H9 (cell line): Measurements from ENCODE around the gene FAM43A. TPM values are rescaled to one million over a fixed set of nuclear protein-coding genes. Genes with fewer than 3 reads are reported as not detected.

Source experiments
- DNase-seq: peaks from one replicate; pipeline ENCODE4 v3.0.0-alpha.2; 2017
- H2AFZ ChIP-seq: one replicate; pipeline ENCODE4 v1.6.1; 2013; ENCODE audit warnings: mild to moderate bottlenecking, low read length, control low read depth, moderate library complexity
- H2AK5ac ChIP-seq: 2 replicates; pipeline ENCODE4 v1.6.1; 2013; ENCODE audit warnings: low read length, control low read depth, mixed read lengths; ENCODE audit not compliant: insufficient read length
- H2BK120ac ChIP-seq: one replicate; pipeline ENCODE4 v1.6.1; 2013; ENCODE audit warnings: low read depth, mild to moderate bottlenecking, low read length, control low read depth, inconsistent platforms; ENCODE audit not compliant: poor library complexity, severe bottlenecking
- H2BK12ac ChIP-seq: 2 replicates; pipeline ENCODE4 v1.6.1; 2013; ENCODE audit warnings: low read length, control low read depth, mixed read lengths, low read depth; ENCODE audit not compliant: insufficient read length
- H2BK15ac ChIP-seq: 2 replicates; pipeline ENCODE4 v1.6.1; 2013; ENCODE audit warnings: low read depth, low read length, control low read depth
- H2BK20ac ChIP-seq: one replicate; pipeline ENCODE4 v1.6.1; 2013; ENCODE audit warnings: low read depth, mild to moderate bottlenecking, low read length, control low read depth, inconsistent platforms; ENCODE audit not compliant: poor library complexity, severe bottlenecking
- H2BK5ac ChIP-seq: 2 replicates; pipeline ENCODE4 v1.6.1; 2013; ENCODE audit warnings: low read length, control low read depth, mixed read lengths; ENCODE audit not compliant: insufficient read length
- H3K14ac ChIP-seq: 2 replicates; pipeline ENCODE4 v1.6.1; 2013; ENCODE audit warnings: low read length, control low read depth; ENCODE audit not compliant: insufficient read depth
- H3K18ac ChIP-seq: 2 replicates; pipeline ENCODE4 v1.6.1; 2013; ENCODE audit warnings: low read depth, mild to moderate bottlenecking, mixed read lengths, low read length, control low read depth; ENCODE audit not compliant: insufficient read length
- H3K23ac ChIP-seq: 2 replicates; pipeline ENCODE4 v1.6.1; 2013; ENCODE audit warnings: low read length, control low read depth, mixed read lengths, low read depth; ENCODE audit not compliant: insufficient read length
- H3K23me2 ChIP-seq: 2 replicates; pipeline ENCODE4 v1.6.1; 2013; ENCODE audit warnings: low read depth, mild to moderate bottlenecking, mixed read lengths, low read length, control low read depth; ENCODE audit not compliant: insufficient read length, poor library complexity, severe bottlenecking
- H3K27ac ChIP-seq: 2 replicates; pipeline ENCODE4 v1.5.1; 2013; ENCODE audit warnings: low read length, control low read depth, mixed read lengths, low read depth; ENCODE audit not compliant: insufficient read length
- H3K27me3 ChIP-seq: 2 replicates; pipeline ENCODE4 v1.6.1; 2013; ENCODE audit warnings: low read length, control low read depth, inconsistent platforms; ENCODE audit not compliant: insufficient read depth
- H3K4ac ChIP-seq: 2 replicates; pipeline ENCODE4 v1.6.1; 2013; ENCODE audit warnings: low read depth, mild to moderate bottlenecking, control low read depth, inconsistent platforms, low read length, moderate library complexity
- H3K4me1 ChIP-seq: 2 replicates; pipeline ENCODE4 v1.6.1; 2013; ENCODE audit warnings: low read length, control low read depth, inconsistent platforms; ENCODE audit not compliant: insufficient read depth
- H3K4me2 ChIP-seq: 2 replicates; pipeline ENCODE4 v1.6.1; 2013; ENCODE audit warnings: low read length, control low read depth, mixed read lengths; ENCODE audit not compliant: insufficient read length, insufficient read depth
- H3K56ac ChIP-seq: 2 replicates; pipeline ENCODE4 v1.6.1; 2013; ENCODE audit warnings: low read depth, mild to moderate bottlenecking, mixed read lengths, low read length, control low read depth; ENCODE audit not compliant: insufficient read length
- H3K79me1 ChIP-seq: 2 replicates; pipeline ENCODE4 v1.6.1; 2013; ENCODE audit warnings: low read depth, mild to moderate bottlenecking, moderate library complexity, low read length, control low read depth, inconsistent platforms; ENCODE audit not compliant: insufficient read depth, poor library complexity, severe bottlenecking
- H3K79me2 ChIP-seq: 2 replicates; pipeline ENCODE4 v1.6.1; 2013; ENCODE audit warnings: low read length, control low read depth, inconsistent platforms; ENCODE audit not compliant: insufficient read depth
- H3K9ac ChIP-seq: 2 replicates; pipeline ENCODE4 v1.6.1; 2013; ENCODE audit warnings: low read length, control low read depth, mixed read lengths; ENCODE audit not compliant: insufficient read length; ENCODE audit errors: extremely low read depth
- H3K9me3 ChIP-seq: one replicate; pipeline ENCODE4 v1.6.1; 2013; ENCODE audit warnings: low read depth, low read length, inconsistent platforms; ENCODE audit not compliant: control insufficient read depth
- H3T11ph ChIP-seq: one replicate; pipeline ENCODE4 v1.6.1; 2013; ENCODE audit warnings: mild to moderate bottlenecking, low read length, control low read depth, inconsistent platforms
- H4K20me1 ChIP-seq: one replicate; pipeline ENCODE4 v1.6.1; 2013; ENCODE audit not compliant: control insufficient read depth, insufficient read length, insufficient read depth
- H4K5ac ChIP-seq: 2 replicates; pipeline ENCODE4 v1.6.1; 2013; ENCODE audit warnings: low read depth, mild to moderate bottlenecking, mixed read lengths, low read length, control low read depth; ENCODE audit not compliant: insufficient read length
- H4K8ac ChIP-seq: replicated peaks from 2 replicates; pipeline ENCODE4 v1.6.1; 2013; ENCODE audit warnings: low read length, control low read depth, mixed read lengths, low read depth; ENCODE audit not compliant: insufficient read length
- H4K91ac ChIP-seq: 2 replicates; pipeline ENCODE4 v1.6.1; 2013; ENCODE audit warnings: low read depth, mild to moderate bottlenecking, moderate library complexity, mixed read lengths, low read length, control low read depth; ENCODE audit not compliant: insufficient read length
- H3K27ac Mint-ChIP-seq, 3 experiments: 2 replicates in 2 of 3; 3 replicates in 1 of 3; pipeline ENCODE4 v1.8.0; 2020 to 2021; ENCODE audit warnings: mixed read lengths in 3 of 3, mild to moderate bottlenecking in 1 of 3, moderate library complexity in 1 of 3
- H3K27me3 Mint-ChIP-seq: 2 replicates; pipeline ENCODE4 v1.8.0; 2021; ENCODE audit warnings: low read depth, mild to moderate bottlenecking, moderate library complexity, mixed read lengths
- H3K36me3 Mint-ChIP-seq, 3 experiments: 2 replicates in 2 of 3; 3 replicates in 1 of 3; pipeline ENCODE4 v1.8.0; 2020 to 2021; ENCODE audit warnings: low read depth in 3 of 3, mixed read lengths in 3 of 3; ENCODE audit not compliant: insufficient read depth in 1 of 3
- H3K4me1 Mint-ChIP-seq, 2 experiments: 2 replicates each; pipeline ENCODE4 v1.8.0; 2020; ENCODE audit warnings: mixed read lengths in 2 of 2
- H3K4me3 Mint-ChIP-seq, 2 experiments: 2 replicates in 1 of 2; 3 replicates in 1 of 2; pipeline ENCODE4 v1.8.0; 2020 to 2021; ENCODE audit warnings: mild to moderate bottlenecking in 2 of 2, mixed read lengths in 2 of 2, moderate library complexity in 1 of 2
- H3K9me3 Mint-ChIP-seq, 2 experiments: 2 replicates in 1 of 2; 3 replicates in 1 of 2; pipeline ENCODE4 v1.8.0; 2020; ENCODE audit warnings: mild to moderate bottlenecking in 2 of 2, mixed read lengths in 2 of 2, moderate library complexity in 1 of 2
- WGBS: extraction: QIAGEN DNeasy Blood & Tissue Kit; methylation state at CpG from one replicate; pipeline ENCODE4 v1.1.7; 2013; ENCODE audit warnings: missing lambda C conversion rate, low lambda C conversion rate, mixed read lengths; ENCODE audit not compliant: insufficient read length; ENCODE audit errors: extremely low coverage; 5-methylcytosine and 5-hydroxymethylcytosine counted together
- total RNA-seq: library from RNA; stranded (reverse); gene quantifications from 2 replicates; pipeline ENCODE4 v1.2.1, GENCODE V29; 2021
- TF ChIP-seq, protein P1 (sequence below): fragments of 200-600 bp; sonication (generic); conservative IDR thresholded peaks from 3 replicates; pipeline ENCODE4 v1.8.0; 2021; ENCODE audit warnings: antibody characterized with exemption, mild to moderate bottlenecking

The FAM43A gene
- total RNA-seq, 1 experiment from 2014 or later, result 2.7 TPM

DNA sequence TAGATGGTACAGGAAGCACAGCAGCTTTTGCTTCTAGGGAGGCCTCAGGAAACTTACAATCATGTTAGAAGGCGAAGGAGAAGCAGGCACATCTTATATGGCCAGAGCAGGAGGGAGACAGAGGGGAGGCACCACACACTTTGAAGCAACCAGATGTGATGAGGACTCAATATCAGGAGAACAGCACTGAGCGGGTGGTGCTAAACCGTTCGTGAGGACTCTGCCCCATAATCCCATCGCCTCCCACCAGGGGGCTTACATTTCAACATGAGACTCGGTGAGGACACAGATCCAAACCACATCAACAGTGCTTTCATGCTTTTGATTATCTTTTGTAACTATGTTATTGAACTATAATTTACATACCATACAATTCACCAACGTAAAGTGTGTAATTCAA lies 44.9 kb upstream of the FAM43A start:
- Histone ChIP-seq H2BK5ac (no peak overlapping the region), H3K27ac (no peak overlapping the region), H3K14ac (no peak overlapping the region), H3K4me1 (no peaks in the 10 kb centered on the region), H2AFZ (no peak overlapping the region), H3K56ac (no peak overlapping the region), H3K18ac (no peak overlapping the region), H2BK12ac (no peak overlapping the region), H4K20me1 (no peaks in the 10 kb centered on the region), H3K23me2 (no peaks in the 10 kb centered on the region), H3K27me3 (no peaks in the 10 kb centered on the region), H4K8ac (no peak overlapping the region), H2BK120ac (no peak overlapping the region), H2BK15ac (no peak overlapping the region), H3K4ac (no peak overlapping the region), H4K5ac (no peak overlapping the region), H3K79me1 (no peaks in the 10 kb centered on the region), H3K23ac (no peak overlapping the region), H4K91ac (no peak overlapping the region), H3K79me2 (no peaks in the 10 kb centered on the region), H2AK5ac (no peak overlapping the region), H3T11ph (no peak overlapping the region), H3K9ac (no peak overlapping the region), H2BK20ac (no peak overlapping the region), H3K9me3 (no peaks in the 10 kb centered on the region), H3K4me2 (no peak overlapping the region)
- no peak overlapping the region for H3K4me3 Mint-ChIP-seq
- WGBS, result no CpG with 5 or more reads among the region's 7 CpGs
- TF ChIP-seq, protein P1, sequence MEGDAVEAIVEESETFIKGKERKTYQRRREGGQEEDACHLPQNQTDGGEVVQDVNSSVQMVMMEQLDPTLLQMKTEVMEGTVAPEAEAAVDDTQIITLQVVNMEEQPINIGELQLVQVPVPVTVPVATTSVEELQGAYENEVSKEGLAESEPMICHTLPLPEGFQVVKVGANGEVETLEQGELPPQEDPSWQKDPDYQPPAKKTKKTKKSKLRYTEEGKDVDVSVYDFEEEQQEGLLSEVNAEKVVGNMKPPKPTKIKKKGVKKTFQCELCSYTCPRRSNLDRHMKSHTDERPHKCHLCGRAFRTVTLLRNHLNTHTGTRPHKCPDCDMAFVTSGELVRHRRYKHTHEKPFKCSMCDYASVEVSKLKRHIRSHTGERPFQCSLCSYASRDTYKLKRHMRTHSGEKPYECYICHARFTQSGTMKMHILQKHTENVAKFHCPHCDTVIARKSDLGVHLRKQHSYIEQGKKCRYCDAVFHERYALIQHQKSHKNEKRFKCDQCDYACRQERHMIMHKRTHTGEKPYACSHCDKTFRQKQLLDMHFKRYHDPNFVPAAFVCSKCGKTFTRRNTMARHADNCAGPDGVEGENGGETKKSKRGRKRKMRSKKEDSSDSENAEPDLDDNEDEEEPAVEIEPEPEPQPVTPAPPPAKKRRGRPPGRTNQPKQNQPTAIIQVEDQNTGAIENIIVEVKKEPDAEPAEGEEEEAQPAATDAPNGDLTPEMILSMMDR, result peak; percentile 52
- no peak overlapping the region for H3K27ac Mint-ChIP-seq
- no peaks in the 10 kb centered on the region for H3K9me3 Mint-ChIP-seq
- peaks cover 38 to 59% (median 51%) of the 10 kb centered on the region in 3 experiments for H3K36me3 Mint-ChIP-seq
- peaks cover 6% of the 10 kb centered on the region in 2 experiments for H3K4me1 Mint-ChIP-seq
- no peaks in the 10 kb centered on the region for H3K27me3 Mint-ChIP-seq
- DNase-seq, result no peak
